Tibial nerve (tissue), 4 donors: Measurements from ENCODE around the gene ZBED4.

Experiments used
- CTCF ChIP-seq, 5 experiments: fragments of 200-600 bp in 3 of 5; fragments of 450-650 bp in 2 of 5; sonication (generic) in 3 of 5; IDR thresholded peaks; one replicate each; pipeline ENCODE4 v1.5.1; 2016 to 2019; ENCODE audit warnings: antibody characterized with exemption in 5 of 5, mild to moderate bottlenecking in 3 of 5, moderate library complexity in 2 of 5
- EP300 ChIP-seq, 2 donors: sonication (generic); formaldehyde crosslinking; IDR thresholded peaks; one replicate each; pipeline ENCODE4 v1.6.1; 2017; ENCODE audit warnings: antibody characterized with exemption in 2 of 2, mild to moderate bottlenecking in 1 of 2
- POLR2A ChIP-seq, 2 donors: fragments of 450-650 bp; IDR thresholded peaks; one replicate each; pipeline ENCODE4 v1.6.1; 2017; ENCODE audit warnings: antibody characterized with exemption in 2 of 2, mild to moderate bottlenecking in 2 of 2, moderate library complexity in 2 of 2

GRCh38 chr22:49869845-49870712 is 16.4 kb downstream of the ZBED4 start:
- TF ChIP-seq CTCF (IDR thresholded peaks at IDR 0.05), result no peak
- TF ChIP-seq POLR2A (IDR thresholded peaks at IDR 0.05), result no peak
- no peak for TF ChIP-seq EP300 (IDR thresholded peaks at IDR 0.05)
